ENCODE results near the gene SURF2.

SURF2 gene

GRCh38 chr9:133405508-133406438, 49.4 kb downstream of the SURF2 start:
- no peak for DNase-seq

GRCh38 chr9:133406480-133407307, 50.3 kb downstream of the SURF2 start:
- DNase-seq = peak; percentile 3

- no peak for DNase-seq
Observed at GRCh38 chr9:133408042-133408441, 51.7 kb downstream of the SURF2 start.
